Subcutaneous adipose tissue (tissue), 4 donors: ENCODE measurements around the gene SMCR8. TPM values are rescaled to one million over a fixed set of nuclear protein-coding genes. Genes with fewer than 3 reads are reported as not detected.

Experiments used
- CTCF ChIP-seq: fragments of 450-650 bp; IDR thresholded peaks from one replicate; pipeline ENCODE4 v1.5.1; 2016; ENCODE audit warnings: low read depth, mild to moderate bottlenecking, control low read depth, antibody characterized with exemption, moderate library complexity
- total RNA-seq, 4 donors: library from RNA; depleted of rRNA; stranded (reverse); fragments of >200 nt; gene quantifications; one replicate each; pipeline ENCODE4 v1.1.0, GENCODE V29; 2016

The SMCR8 gene
- total RNA-seq, 4 donors from 2014 or later, result 12.7 to 18.2 (median 16.3) TPM

DNA sequence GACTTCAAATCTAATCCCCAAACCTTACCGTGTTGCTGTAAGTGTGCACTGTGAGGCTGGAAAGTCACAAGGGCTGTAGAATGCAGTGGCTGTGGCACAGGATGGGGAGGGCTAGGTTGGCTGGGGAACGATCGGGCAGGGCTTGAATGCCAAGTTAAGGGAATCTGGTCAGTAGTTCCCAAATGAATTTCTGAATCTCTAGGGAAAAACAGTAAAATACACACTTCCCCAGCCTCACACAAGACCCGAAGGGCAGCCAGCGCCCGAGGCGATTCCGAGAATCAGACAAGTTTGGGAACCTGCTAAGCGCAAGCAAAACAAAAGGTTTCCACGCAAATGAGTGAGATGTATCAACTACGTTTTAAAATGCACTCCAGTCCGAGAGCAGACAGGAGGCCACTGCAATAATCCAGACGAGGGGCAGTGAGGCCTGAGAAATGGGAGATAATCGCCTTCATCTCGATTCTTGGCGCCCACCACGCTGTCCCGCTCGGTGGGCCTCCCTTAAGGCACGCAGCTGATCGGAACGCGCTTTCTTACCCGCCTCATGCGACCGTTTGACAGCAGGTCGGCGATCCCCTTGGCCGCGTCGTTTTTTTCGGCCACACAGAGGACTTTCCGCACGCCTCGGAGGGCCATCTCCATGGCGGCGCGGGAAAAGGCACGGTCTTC, 898 bp upstream of the SMCR8 start:
- no peak for TF ChIP-seq CTCF

DNA sequence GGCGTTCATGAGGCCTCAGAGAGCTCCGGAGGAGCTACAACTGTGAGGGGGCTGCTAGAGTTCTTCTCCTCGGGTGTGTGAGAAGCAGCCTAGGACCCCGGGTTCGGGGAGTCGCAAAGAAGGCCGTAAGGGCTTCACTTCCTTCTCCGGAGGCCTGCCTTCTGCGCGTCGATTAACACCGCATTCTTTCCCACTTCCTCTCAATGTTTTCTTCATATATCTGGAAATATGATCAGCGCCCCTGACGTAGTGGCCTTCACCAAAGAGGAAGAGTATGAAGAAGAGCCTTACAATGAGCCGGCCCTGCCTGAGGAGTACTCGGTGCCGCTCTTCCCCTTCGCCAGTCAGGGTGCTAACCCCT, 449 bp downstream of the SMCR8 start:
- no peak for TF ChIP-seq CTCF

GRCh38 chr17:18315961-18316360, 868 bp downstream of the SMCR8 start:
- no peak for TF ChIP-seq CTCF

DNA sequence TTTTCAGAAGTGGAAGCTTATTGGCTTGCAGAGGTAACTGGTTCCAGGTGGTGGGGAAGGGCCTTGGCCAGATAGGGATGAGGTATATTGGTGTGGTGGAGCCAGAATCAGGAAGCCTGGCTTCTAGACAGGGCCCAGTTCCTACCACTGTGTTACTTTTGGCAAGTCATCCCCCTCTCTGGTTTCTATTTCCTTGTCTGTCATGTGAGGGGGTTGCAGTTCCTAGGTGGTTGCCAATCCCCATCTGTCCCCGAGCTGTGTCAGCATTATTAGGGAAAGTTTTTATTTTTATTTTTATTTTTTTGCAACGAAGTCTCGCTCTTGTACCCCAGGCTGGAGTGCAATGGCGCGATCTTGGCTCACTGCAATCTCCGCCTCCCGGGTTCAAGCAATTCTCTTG, 3.0 kb downstream of the SMCR8 start:
- no peak for TF ChIP-seq CTCF

- no peak for TF ChIP-seq CTCF
Measured at GRCh38 chr17:18318771-18319450, 3.8 kb downstream of the SMCR8 start.

DNA sequence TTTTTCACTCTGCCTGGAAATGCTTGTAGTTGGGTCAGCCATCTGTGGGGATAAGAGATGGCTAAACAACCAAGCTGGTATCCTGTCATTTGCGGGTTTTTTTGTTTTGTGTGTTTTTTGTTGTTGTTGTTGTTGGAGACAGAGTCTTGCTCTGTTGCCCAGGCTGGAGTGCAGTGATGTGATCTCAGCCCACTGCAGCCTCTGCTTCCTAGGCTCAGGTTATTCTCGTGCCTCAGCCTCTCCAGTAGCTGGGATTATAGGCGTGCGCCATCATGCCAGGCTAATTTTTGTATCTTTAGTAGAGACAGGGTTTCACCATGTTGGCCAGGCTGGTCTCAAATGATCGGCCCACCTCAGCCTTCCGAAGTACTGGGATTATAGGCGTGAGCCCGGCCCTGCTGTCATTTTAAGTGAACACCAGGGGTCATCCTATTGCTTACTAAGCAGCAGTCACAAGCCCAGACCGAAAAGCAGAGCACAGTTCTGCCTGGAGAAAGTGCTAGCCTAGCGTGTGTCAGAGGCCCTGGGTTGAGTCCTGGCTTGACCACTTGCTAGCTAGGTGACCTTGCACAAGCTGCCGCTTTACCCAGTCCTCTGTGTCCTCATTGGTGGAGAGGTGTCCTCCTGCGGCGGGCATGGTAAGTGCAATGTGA, 4.6 kb downstream of the SMCR8 start:
- TF ChIP-seq CTCF, result no peak

GRCh38 chr17:18320301-18320700, 5.2 kb downstream of the SMCR8 start:
- TF ChIP-seq CTCF, result no peak
